Endometrium (tissue), 2 donors: ENCODE data around the gene CNOT8.
"Not testable (repeated sequence)": the region's sequence is repeated elsewhere in the genome, so short reads cannot be mapped to it uniquely, and the experiment has no call there.

Experiments used
- FAIRE-seq: peaks from 2 replicates; lab custom pipeline; 2012; peaks lifted over from hg19 to GRCh38; lab: Jason Lieb, UNC
- donor health status: control.
- donor health status: control.

The CNOT8 gene

DNA sequence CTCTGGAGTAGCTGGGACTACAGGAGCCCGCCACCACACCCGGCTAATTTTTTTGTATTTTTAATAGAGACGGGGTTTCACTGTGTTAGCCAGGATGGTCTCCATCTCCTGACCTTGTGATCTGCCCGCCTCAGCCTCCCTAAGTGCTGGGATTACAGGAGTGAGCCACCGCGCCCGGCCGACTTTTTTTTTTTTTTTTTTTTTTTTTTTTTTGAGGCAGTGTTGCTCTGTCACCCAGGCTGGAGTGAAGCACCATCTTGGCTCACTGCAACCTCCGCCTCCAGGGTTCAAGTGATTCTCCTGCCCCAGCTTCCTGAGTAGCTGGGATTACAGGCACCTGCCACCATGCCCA is 22.8 kb upstream of the CNOT8 start:
- FAIRE-seq, result not testable (repeated sequence)

GRCh38 chr5:154836225-154836624 is 22.2 kb upstream of the CNOT8 start:
- FAIRE-seq, result no peak

DNA sequence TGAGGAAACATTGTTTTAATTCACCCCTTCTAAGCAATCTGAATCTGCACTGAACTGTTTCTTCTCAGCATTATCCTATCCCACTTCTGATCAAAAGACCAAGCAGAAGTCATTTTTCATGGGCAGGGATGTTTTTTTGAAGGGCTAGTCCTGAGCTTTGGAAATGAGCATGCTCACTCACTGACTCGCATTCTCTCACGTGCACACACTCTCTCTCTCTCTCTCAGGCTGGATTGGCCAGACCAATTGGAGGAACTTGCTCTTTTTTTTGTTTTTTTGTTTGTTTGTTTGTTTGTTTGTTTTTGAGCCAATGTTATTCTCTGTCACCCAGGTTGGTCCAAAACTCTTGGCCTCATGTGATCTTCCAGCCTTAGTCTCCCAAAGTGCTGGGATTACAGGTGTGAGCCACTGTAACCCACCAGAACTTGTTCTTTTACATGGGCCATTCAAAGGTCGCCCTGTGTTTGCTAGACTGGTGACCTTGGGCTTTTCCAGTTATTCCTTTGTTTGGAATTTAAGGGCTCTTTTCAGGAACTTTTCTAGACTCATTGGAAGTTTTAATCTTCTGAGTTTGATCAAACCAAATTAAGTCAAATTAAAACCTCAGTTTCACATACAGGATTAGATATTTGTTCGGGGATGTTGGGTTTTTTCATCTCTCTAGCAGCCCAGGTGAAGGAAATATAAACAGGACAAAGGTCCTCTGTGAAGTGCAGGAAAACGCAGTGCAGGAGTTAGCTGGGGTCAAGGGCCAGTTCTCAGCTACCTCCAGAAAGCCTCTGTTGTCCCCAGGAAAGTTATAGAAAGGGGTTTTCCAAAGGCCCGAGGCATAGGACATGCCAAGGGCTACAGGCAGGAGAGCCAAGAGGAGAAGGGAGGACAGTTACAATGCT is 21.2 kb upstream of the CNOT8 start:
- FAIRE-seq, result no peak

GRCh38 chr5:154840435-154841272 is 17.8 kb upstream of the CNOT8 start:
- no peak for FAIRE-seq

GRCh38 chr5:154841273-154841661 is 17.2 kb upstream of the CNOT8 start:
- FAIRE-seq, result no peak

- no peak for FAIRE-seq
Measured at GRCh38 chr5:154842689-154843530, 15.5 kb upstream of the CNOT8 start.

DNA sequence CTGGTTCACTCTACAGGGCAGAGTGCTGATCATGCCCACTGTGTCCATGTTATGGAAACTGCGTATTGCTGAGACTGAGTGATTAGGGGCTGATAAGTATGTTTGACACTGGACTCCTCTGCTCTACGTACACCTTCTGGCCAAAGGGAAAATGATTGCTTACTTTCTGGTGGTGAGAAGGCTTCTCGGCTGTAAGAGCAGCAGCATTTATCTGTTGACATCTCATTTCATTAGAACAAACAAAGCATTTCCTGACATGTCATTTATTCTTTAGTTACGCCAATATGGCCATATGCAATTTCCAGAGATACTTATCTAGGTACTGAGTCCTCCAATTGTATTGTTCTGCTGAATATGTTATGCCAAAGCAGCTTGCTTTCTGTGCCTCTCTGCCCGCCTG is 13.6 kb upstream of the CNOT8 start:
- FAIRE-seq, result no peak

DNA sequence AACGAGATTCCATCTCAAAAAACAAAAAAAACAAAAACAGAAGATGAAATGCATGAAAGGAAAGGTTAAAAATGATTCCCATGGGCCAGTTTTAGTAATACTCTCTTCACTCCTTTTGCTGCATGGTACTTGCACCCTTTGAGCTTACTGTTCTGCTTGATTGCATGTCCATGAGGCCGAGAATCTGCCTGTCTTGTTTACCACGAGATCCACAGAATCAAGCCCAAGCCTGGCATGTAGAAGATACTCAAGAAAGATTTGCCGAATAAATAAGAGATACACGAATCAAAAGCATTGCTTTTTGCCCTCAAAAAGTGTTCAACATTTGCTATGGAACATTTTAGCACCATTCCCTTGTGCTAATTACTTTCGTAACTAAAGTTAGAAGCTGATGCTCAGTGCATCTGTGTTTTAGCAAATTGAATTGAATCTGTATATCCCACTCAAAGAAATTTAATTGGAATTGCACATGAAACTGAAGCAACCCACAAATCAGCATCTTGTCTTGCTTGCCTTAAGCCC is 9.1 kb upstream of the CNOT8 start:
- no peak for FAIRE-seq

- FAIRE-seq, result no peak
Measured at GRCh38 chr5:154849791-154850201, 8.6 kb upstream of the CNOT8 start.

DNA sequence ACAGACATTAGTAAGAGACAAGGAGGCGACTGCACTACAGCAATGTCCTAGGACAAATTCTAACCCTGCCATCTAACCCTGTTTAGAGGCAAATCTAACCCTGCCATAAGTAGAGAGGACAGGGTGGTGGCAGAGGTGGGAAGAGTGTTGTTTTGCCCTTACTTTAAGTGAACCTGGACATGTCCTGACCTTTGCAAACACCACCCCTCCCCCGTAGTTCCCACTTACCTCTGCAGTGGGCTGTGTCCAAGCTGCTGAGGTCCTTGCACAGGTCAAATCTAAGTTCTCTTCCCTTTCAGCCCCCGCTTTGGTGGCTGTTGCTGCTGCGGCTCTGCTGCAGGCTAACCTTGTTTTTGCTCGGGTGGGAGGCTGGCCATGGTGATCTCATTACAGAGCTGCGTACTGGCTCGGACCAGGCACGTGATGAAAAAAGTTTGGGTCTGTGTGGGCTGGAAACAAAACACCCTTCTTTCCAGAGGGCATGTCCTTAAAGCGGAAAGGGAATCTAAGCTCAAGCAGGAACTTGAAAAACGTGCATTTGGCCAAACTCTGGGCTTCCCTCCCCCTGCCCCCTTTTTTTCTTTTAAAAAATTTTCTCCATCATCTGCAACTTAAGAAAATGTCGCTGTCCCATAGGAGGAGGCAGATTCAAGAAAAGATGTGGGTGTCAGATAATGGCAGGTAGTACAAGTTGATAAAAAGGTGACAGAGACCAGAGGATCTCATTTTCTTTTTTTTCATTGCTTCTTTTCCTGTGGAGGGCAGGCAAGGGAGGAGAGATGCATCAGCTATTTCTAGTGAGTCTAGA is 8.0 kb upstream of the CNOT8 start, which contains the start of gene FAXDC2:
Gene FAXDC2, minus strand, starts transcription at position 349 of the 808 bp plus-strand sequence. CDS start 12,425 bp downstream, outside the sequence.
- FAIRE-seq, result peak; percentile 77

GRCh38 chr5:154851351-154851750 is 7.1 kb upstream of the CNOT8 start:
- FAIRE-seq, result no peak

GRCh38 chr5:154857530-154858296 is 714 bp upstream of the CNOT8 start:
- no peak for FAIRE-seq

GRCh38 chr5:154858972-154859871 is 795 bp downstream of the CNOT8 start:
- FAIRE-seq, result no peak

- FAIRE-seq, result no peak
Measured at GRCh38 chr5:154860123-154860522, 1.7 kb downstream of the CNOT8 start.

DNA sequence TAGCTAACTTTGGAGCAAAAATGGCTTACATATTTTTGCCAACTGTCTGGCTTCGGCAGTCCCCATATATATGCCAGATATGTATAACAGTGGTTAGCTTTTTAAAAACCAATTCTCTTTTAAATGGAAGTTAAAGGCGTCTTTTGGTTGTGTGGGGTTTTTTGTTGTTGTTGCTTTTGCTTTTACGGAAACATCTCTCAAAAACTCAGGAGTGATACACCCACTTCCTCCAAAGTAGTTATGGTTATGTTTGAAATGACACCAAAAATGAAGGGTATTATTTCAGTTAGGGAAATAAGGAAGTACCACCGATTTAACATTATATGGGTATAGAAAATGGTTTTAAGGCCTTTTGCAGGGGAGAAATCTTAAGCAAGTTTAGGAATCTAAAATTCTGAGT is 2.3 kb downstream of the CNOT8 start:
- no peak for FAIRE-seq

GRCh38 chr5:154861946-154862345 is 3.5 kb downstream of the CNOT8 start:
- no peak for FAIRE-seq

DNA sequence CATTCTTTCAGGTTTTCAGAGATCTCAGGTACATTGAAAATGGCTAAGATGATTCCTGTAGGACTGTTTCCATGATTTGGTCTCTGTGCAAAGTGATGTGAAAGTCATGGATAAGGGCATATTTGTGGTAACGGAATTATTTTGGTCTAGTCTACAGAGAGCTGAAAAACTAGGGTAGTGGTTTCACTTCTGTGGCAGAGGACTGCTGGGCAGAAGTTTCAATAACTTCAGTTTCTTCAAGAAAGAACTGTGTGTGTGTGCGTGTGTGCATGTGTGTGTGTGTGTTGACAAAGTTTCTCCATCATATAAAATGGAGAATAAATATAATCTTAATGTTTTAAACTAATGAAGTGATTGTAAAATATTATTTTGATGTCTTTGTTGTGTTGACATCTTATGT is 4.3 kb downstream of the CNOT8 start:
- no peak for FAIRE-seq

DNA sequence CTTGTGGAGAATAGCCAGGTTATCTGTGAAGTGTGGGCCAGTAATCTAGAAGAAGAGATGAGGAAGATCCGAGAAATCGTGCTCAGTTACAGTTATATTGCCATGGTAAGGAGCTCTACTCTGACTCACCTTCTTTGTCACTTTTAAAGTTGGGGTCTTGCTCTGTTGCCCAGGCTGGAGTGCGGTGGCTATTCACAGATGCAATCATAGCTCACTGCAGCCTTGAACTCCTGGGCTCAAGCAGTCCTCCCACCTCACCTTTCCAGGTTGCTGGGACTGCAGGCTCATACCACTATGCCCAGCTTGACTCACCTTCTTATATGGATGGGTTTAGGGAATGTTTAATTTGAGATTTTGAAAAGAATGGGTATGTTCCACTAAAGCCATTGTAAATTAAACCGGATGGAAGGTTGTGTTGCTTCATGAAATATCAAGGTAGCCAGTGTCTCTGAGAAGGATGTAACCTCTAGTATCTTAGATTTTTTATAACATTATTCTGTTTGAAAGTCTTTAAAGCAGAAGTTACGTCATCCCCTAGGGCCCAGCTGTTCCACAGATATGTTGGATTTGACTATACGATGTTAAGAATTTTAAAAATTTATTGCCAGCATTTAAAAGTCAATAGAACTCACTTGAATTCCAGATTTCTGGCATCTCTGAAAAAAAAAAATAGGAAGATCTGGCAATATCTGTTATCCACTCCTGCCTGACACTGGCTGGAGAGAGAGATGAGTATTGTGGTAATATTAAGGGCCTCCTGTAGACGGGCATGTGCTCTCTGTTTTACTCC is 5.1 kb downstream of the CNOT8 start:
- FAIRE-seq, result no peak
